ENCODE results near the gene USP34.

USP34 gene

DNA sequence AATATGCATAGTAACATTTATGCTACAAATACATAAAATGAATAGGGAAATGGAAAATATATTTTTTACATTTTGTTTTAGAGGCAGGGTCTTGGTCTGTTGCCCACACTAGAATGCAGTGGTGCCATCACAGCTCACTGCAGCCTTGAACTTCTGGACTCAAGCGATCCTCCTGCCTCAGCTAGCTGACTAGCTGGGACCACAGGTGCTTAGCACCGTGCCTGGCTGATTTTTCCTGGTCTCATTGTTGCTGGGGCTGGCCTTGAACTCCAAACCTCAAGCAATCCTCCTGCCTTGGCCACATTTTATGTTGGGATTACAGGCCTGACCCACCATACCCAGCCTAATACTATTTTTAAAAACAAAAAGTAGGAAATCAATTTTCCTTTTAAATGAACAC is 34.1 kb upstream of the USP34 start:
- no peaks in the 10 kb centered on the region for H3K4me1 ChIP-seq
- H3K27ac ChIP-seq, result no peak overlapping the region
- no peaks in the 10 kb centered on the region for H3K36me3 ChIP-seq (ENCODE audit: control insufficient read depth, insufficient read depth, low read length)
- no peaks in the 10 kb centered on the region for H3K27me3 ChIP-seq (ENCODE audit: control insufficient read depth, insufficient read depth, low read length)
- H3K9me3 ChIP-seq (ENCODE audit: control insufficient read depth, low read length), result no peaks in the 10 kb centered on the region
- H2AFZ ChIP-seq, result no peak overlapping the region
- no peak overlapping the region for H3K4me3 ChIP-seq (ENCODE audit: low read depth, low read length)
- H3K4me2 ChIP-seq (ENCODE audit: low read length), result no peak overlapping the region
- H3K79me2 ChIP-seq, result peaks cover 33% of the 10 kb centered on the region
- no peak overlapping the region for H3K9ac ChIP-seq
- TF ChIP-seq, protein P1, sequence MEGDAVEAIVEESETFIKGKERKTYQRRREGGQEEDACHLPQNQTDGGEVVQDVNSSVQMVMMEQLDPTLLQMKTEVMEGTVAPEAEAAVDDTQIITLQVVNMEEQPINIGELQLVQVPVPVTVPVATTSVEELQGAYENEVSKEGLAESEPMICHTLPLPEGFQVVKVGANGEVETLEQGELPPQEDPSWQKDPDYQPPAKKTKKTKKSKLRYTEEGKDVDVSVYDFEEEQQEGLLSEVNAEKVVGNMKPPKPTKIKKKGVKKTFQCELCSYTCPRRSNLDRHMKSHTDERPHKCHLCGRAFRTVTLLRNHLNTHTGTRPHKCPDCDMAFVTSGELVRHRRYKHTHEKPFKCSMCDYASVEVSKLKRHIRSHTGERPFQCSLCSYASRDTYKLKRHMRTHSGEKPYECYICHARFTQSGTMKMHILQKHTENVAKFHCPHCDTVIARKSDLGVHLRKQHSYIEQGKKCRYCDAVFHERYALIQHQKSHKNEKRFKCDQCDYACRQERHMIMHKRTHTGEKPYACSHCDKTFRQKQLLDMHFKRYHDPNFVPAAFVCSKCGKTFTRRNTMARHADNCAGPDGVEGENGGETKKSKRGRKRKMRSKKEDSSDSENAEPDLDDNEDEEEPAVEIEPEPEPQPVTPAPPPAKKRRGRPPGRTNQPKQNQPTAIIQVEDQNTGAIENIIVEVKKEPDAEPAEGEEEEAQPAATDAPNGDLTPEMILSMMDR (IDR thresholded peaks at IDR 0.05), result no peak

DNA sequence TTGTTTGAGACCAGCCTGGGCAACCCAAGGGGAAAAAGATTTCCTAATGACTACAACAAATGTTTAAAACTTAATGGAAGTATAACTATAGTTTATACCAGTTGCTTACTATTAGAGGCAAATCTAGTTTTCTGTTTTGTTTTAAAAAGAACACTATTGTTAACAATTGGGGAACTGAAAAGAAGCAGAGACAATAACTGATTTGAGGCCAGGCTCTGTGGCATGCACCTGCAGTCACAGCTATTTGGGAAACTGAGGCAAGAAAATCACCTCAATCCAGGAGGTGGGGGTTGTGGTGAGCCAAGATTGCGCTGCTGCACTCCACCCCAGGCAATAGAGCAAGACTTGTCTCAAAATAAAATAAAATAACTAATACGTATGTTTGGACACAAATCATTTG is 28.2 kb upstream of the USP34 start:
- Histone ChIP-seq H3K4me2 (ENCODE audit: low read length) (no peak overlapping the region), H3K27me3 (ENCODE audit: control insufficient read depth, insufficient read depth, low read length) (no peaks in the 10 kb centered on the region), H3K79me2 (peaks cover 12% of the 10 kb centered on the region), H2AFZ (no peak overlapping the region), H3K9ac (no peak overlapping the region), H3K9me3 (ENCODE audit: control insufficient read depth, low read length) (no peaks in the 10 kb centered on the region), H3K4me3 (ENCODE audit: low read depth, low read length) (no peak overlapping the region), H3K4me1 (no peaks in the 10 kb centered on the region), H3K36me3 (ENCODE audit: control insufficient read depth, insufficient read depth, low read length) (no peaks in the 10 kb centered on the region), H3K27ac (no peak overlapping the region)
- TF ChIP-seq, protein P1 (IDR thresholded peaks at IDR 0.05), result no peak

DNA sequence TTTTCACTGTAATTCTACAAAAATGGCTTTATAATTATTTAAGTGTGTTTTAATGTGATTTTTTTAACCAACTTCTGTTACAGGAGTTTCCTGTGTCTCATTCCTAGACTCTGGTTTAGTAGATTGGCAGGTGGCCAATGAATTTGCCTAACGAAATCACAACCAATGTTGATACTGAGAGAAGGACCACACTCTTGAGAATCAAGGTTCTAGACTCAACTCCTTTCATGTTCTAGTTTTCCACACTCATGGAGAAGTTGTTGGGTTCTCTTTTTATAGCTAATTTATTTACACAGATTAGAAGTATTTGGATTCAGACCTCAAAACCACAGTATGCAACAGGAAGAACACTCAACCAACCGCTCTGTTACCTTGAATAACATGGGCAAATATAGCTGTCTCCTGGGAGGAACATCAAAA is 22.6 kb upstream of the USP34 start:
- H3K9me3 ChIP-seq (ENCODE audit: control insufficient read depth, low read length), result no peaks in the 10 kb centered on the region
- H3K36me3 ChIP-seq (ENCODE audit: control insufficient read depth, insufficient read depth, low read length), result no peaks in the 10 kb centered on the region

DNA sequence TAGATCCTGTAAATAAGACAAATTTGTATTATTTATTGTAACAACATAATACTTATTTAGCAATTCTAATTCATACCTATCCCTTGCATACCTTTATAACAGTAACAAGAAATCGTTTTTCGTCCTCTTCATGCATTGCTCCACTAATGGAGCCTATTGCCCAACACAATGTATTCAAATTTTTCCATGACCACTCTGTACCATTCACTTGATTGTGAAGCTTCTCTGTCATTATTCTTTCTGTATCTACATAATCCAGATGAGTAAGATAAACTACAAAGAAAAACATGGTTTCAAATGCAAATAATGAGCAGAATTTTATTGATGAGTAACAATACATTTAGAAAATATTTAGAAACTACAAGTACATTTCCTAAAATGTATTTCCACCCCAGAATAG is 21.6 kb upstream of the USP34 start:
- Histone ChIP-seq H3K9me3 (ENCODE audit: control insufficient read depth, low read length) (no peaks in the 10 kb centered on the region), H3K4me2 (ENCODE audit: low read length) (no peak overlapping the region), H3K4me1 (no peaks in the 10 kb centered on the region), H3K36me3 (ENCODE audit: control insufficient read depth, insufficient read depth, low read length) (no peaks in the 10 kb centered on the region), H3K9ac (no peak overlapping the region), H3K4me3 (ENCODE audit: low read depth, low read length) (no peak overlapping the region), H3K27me3 (ENCODE audit: control insufficient read depth, insufficient read depth, low read length) (no peaks in the 10 kb centered on the region), H2AFZ (no peak overlapping the region), H3K79me2 (peaks cover 7% of the 10 kb centered on the region), H3K27ac (no peak overlapping the region)
- TF ChIP-seq, protein P1 (IDR thresholded peaks at IDR 0.05), result no peak

More for the DNA sequence above, 22.6 kb upstream of the USP34 start:
- Histone ChIP-seq H3K4me1 (no peaks in the 10 kb centered on the region), H3K9ac (no peak overlapping the region), H3K27ac (no peak overlapping the region), H3K79me2 (peaks cover 8% of the 10 kb centered on the region), H3K4me3 (ENCODE audit: low read depth, low read length) (no peak overlapping the region), H2AFZ (no peak overlapping the region), H3K27me3 (ENCODE audit: control insufficient read depth, insufficient read depth, low read length) (no peaks in the 10 kb centered on the region), H3K4me2 (ENCODE audit: low read length) (no peak overlapping the region)
- TF ChIP-seq, protein P1 (IDR thresholded peaks at IDR 0.05), result no peak

DNA sequence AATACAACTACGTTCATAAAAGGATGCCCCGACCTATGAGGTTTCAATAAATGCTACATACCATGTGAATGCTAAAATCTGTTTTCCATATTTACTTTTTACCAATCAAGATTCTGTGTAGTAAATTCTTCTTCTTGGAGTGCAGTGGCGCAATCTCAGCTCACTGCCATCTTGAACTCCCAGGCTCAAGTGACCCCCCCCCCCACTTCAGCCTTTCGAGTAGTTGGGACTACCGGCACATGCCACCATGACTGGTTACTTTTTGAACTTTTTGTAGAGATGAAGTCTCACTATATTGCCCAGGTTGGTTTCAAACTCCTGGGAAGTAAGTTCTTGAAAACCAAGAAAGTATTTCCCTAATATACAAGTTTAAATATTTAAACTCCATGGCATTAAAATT is 14.4 kb upstream of the USP34 start:
- Histone ChIP-seq H3K27me3 (ENCODE audit: control insufficient read depth, insufficient read depth, low read length) (no peaks in the 10 kb centered on the region), H3K79me2 (peaks cover 3% of the 10 kb centered on the region), H2AFZ (no peak overlapping the region), H3K27ac (no peak overlapping the region), H3K9ac (no peak overlapping the region), H3K4me3 (ENCODE audit: low read depth, low read length) (no peak overlapping the region), H3K4me2 (ENCODE audit: low read length) (no peak overlapping the region), H3K36me3 (ENCODE audit: control insufficient read depth, insufficient read depth, low read length) (no peaks in the 10 kb centered on the region), H3K9me3 (ENCODE audit: control insufficient read depth, low read length) (no peaks in the 10 kb centered on the region), H3K4me1 (no peaks in the 10 kb centered on the region)
- TF ChIP-seq, protein P1 (IDR thresholded peaks at IDR 0.05), result no peak

All from parathyroid adenoma (tissue), 2 donors.